Neutrophil (primary cell): ENCODE measurements around the gene BRF1.

Source experiments
- H3K27ac ChIP-seq: fragments of 200-600 bp; sonication (generic); 2 replicates; pipeline ENCODE4 v1.5.1; 2016; ENCODE audit warnings: mild to moderate bottlenecking, moderate library complexity
- H3K27me3 ChIP-seq: fragments of 200-600 bp; sonication (generic); 2 replicates; pipeline ENCODE4 v1.6.0; 2016; ENCODE audit warnings: mild to moderate bottlenecking
- H3K36me3 ChIP-seq: fragments of 200-600 bp; sonication (generic); 2 replicates; pipeline ENCODE4 v1.5.1; 2017
- H3K4me1 ChIP-seq, 2 experiments: fragments of 200-600 bp in 1 of 2; sonication (generic) in 1 of 2; 1 replicate in 1 of 2; 2 replicates in 1 of 2; pipeline versions ENCODE4 v1.5.1 to v1.6.1; 2013 to 2016; ENCODE audit warnings: low read depth in 1 of 2, low read length in 1 of 2, mild to moderate bottlenecking in 1 of 2, moderate library complexity in 1 of 2; ENCODE audit not compliant: control insufficient read depth in 1 of 2, insufficient read depth in 1 of 2
- H3K4me3 ChIP-seq, 2 experiments: fragments of 200-600 bp in 1 of 2; sonication (generic) in 1 of 2; 1 replicate in 1 of 2; 2 replicates in 1 of 2; pipeline ENCODE4 v1.5.1; 2013 to 2016; ENCODE audit warnings: low read depth in 1 of 2, low read length in 1 of 2, mild to moderate bottlenecking in 1 of 2, moderate library complexity in 1 of 2
- H3K9me3 ChIP-seq: fragments of 200-600 bp; sonication (generic); 2 replicates; pipeline ENCODE4 v1.5.1; 2016
- CTCF ChIP-seq: fragments of 200-600 bp; sonication (generic); IDR thresholded peaks from 2 replicates; pipeline ENCODE4 v1.5.1; 2016; ENCODE audit warnings: antibody characterized with exemption

The BRF1 gene

GRCh38 chr14:105176513-105176912, 124.3 kb downstream of the BRF1 start:
- H3K36me3 ChIP-seq, result no peaks in the 10 kb centered on the region
- H3K9me3 ChIP-seq, result no peaks in the 10 kb centered on the region
- H3K27ac ChIP-seq, result no peak overlapping the region
- peaks cover 4 to 7% of the 10 kb centered on the region in 2 experiments for H3K4me1 ChIP-seq
- H3K4me3 ChIP-seq, result no peak overlapping the region
- no peak for TF ChIP-seq CTCF
- peaks cover 99% of the 10 kb centered on the region for H3K27me3 ChIP-seq

- no peak for TF ChIP-seq CTCF
- Histone ChIP-seq H3K4me3 (no peak overlapping the region), H3K4me1 (no peaks in the 10 kb centered on the region), H3K27ac (no peak overlapping the region), H3K36me3 (no peaks in the 10 kb centered on the region), H3K9me3 (no peaks in the 10 kb centered on the region), H3K27me3 (peaks cover 100% of the 10 kb centered on the region)
Observed at GRCh38 chr14:105173901-105174894, 126.6 kb downstream of the BRF1 start.

- Histone ChIP-seq H3K27ac (no peak overlapping the region), H3K4me3 (no peak overlapping the region), H3K9me3 (no peaks in the 10 kb centered on the region), H3K36me3 (no peaks in the 10 kb centered on the region), H3K4me1 (no peaks in the 10 kb centered on the region), H3K27me3 (peaks cover 98% of the 10 kb centered on the region)
- TF ChIP-seq CTCF, result no peak
Observed at GRCh38 chr14:105173145-105173544, 127.7 kb downstream of the BRF1 start.

GRCh38 chr14:105172476-105172875, 128.3 kb downstream of the BRF1 start:
- no peak overlapping the region for H3K4me3 ChIP-seq
- H3K36me3 ChIP-seq, result no peaks in the 10 kb centered on the region
- H3K9me3 ChIP-seq, result no peaks in the 10 kb centered on the region
- no peak overlapping the region for H3K27ac ChIP-seq
- no peak for TF ChIP-seq CTCF
- peaks cover 4 to 5% of the 10 kb centered on the region in 2 experiments for H3K4me1 ChIP-seq
- peaks cover 98% of the 10 kb centered on the region for H3K27me3 ChIP-seq

- TF ChIP-seq CTCF, result no peak
- H3K36me3 ChIP-seq, result no peaks in the 10 kb centered on the region
- H3K27ac ChIP-seq, result no peak overlapping the region
- H3K9me3 ChIP-seq, result no peaks in the 10 kb centered on the region
- H3K4me3 ChIP-seq, result no peak overlapping the region
- H3K4me1 ChIP-seq, result peaks cover 5% of the 10 kb centered on the region in 2 experiments
- H3K27me3 ChIP-seq, result peaks cover 98% of the 10 kb centered on the region
Observed at GRCh38 chr14:105171004-105171673, 129.7 kb downstream of the BRF1 start.
